WTC11 (cell line): ENCODE results near the gene UGT1A7. TPM values are rescaled to one million over a fixed set of nuclear protein-coding genes. Genes with fewer than 3 reads are reported as not detected.

Experiments
- ATAC-seq: fragments of 200-7000 bp; cut with Tn5 transposase; 2 replicates; pipeline ENCODE4 v1.10.0; 2021; ENCODE audit warnings: mild to moderate bottlenecking, moderate library complexity
- CTCF ChIA-PET: fragments of 300-600 bp; sonication (Branson Sonifier 250); formaldehyde crosslinking; loops from one replicate; lab custom pipeline; 2021; ENCODE audit warnings: antibody characterized with exemption; lab: Charles Lee
- POLR2A ChIA-PET: fragments of 350-600 bp; sonication (Branson Sonifier 250); formaldehyde crosslinking; loops from one replicate; lab custom pipeline; 2021; ENCODE audit warnings: antibody characterized with exemption; lab: Charles Lee
- DNase-seq: peaks from one replicate; pipeline ENCODE4 v3.0.0; 2021; ENCODE audit warnings: low spot score
- H3K27ac Mint-ChIP-seq: 2 replicates; pipeline ENCODE4 v1.8.0; 2021; ENCODE audit warnings: mixed read lengths
- H3K27me3 Mint-ChIP-seq: 2 replicates; pipeline ENCODE4 v1.8.0; 2021; ENCODE audit warnings: low read depth, mild to moderate bottlenecking, moderate library complexity, mixed read lengths
- H3K36me3 Mint-ChIP-seq: 2 replicates; pipeline ENCODE4 v1.8.0; 2021; ENCODE audit warnings: mixed read lengths
- H3K4me1 Mint-ChIP-seq: 2 replicates; pipeline ENCODE4 v1.8.0; 2022; ENCODE audit warnings: mixed read lengths
- H3K4me3 Mint-ChIP-seq: 2 replicates; pipeline ENCODE4 v1.8.0; 2021; ENCODE audit warnings: mild to moderate bottlenecking, moderate library complexity, mixed read lengths
- H3K9me3 Mint-ChIP-seq: 2 replicates; pipeline ENCODE4 v1.8.0; 2021; ENCODE audit warnings: mixed read lengths
- ATF2 ChIP-seq: sonication (generic); formaldehyde crosslinking; IDR thresholded peaks from 2 replicates; pipeline ENCODE4 v1.8.1; 2022; ENCODE audit warnings: low read depth, missing genetic modification reagents, borderline replicate concordance
- CDX4 ChIP-seq: fragments of 250-450 bp; sonication (Bioruptor Pico); IDR thresholded peaks from 2 replicates; pipeline ENCODE4 v1.9.0; 2021; ENCODE audit warnings: moderate library complexity, mild to moderate bottlenecking, inconsistent platforms, borderline replicate concordance
- CREM ChIP-seq: sonication (generic); formaldehyde crosslinking; IDR thresholded peaks from 2 replicates; pipeline ENCODE4 v1.8.1; 2022; ENCODE audit warnings: mild to moderate bottlenecking, missing genetic modification reagents, moderate library complexity
- E2F5 ChIP-seq: sonication (generic); formaldehyde crosslinking; IDR thresholded peaks from 2 replicates; pipeline ENCODE4 v1.8.1; 2022; ENCODE audit warnings: mild to moderate bottlenecking, moderate library complexity, missing genetic modification reagents
- ELF4 ChIP-seq: sonication (generic); formaldehyde crosslinking; IDR thresholded peaks from 2 replicates; pipeline ENCODE4 v1.8.1; 2022; ENCODE audit warnings: low read depth, mild to moderate bottlenecking, moderate library complexity, missing genetic modification reagents
- ESRRA ChIP-seq: sonication (generic); formaldehyde crosslinking; IDR thresholded peaks from 2 replicates; pipeline ENCODE4 v1.8.1; 2022; ENCODE audit warnings: mild to moderate bottlenecking, missing genetic modification reagents, borderline replicate concordance
- GRHL2 ChIP-seq: fragments of 250-450 bp; sonication (Bioruptor Pico); IDR thresholded peaks from 2 replicates; pipeline ENCODE4 v1.8.0; 2022; ENCODE audit warnings: mild to moderate bottlenecking, moderate library complexity; ENCODE audit not compliant: insufficient replicate concordance, severe bottlenecking
- IRF2 ChIP-seq: sonication (generic); formaldehyde crosslinking; IDR thresholded peaks from 2 replicates; pipeline ENCODE4 v1.8.0; 2022; ENCODE audit warnings: low read depth, missing genetic modification reagents, borderline replicate concordance
- JAZF1 ChIP-seq: fragments of 250-450 bp; sonication (Bioruptor Pico); IDR thresholded peaks from 2 replicates; pipeline ENCODE4 v1.9.0; 2021; ENCODE audit warnings: moderate library complexity, mild to moderate bottlenecking, inconsistent platforms
- NR3C1 ChIP-seq: sonication (generic); formaldehyde crosslinking; conservative IDR thresholded peaks from 2 replicates; pipeline ENCODE4 v1.8.1; 2023; ENCODE audit warnings: low read depth, mild to moderate bottlenecking, missing genetic modification reagents
- PRRX2 ChIP-seq: fragments of 250-450 bp; sonication (Bioruptor Pico); IDR thresholded peaks from 2 replicates; pipeline ENCODE4 v1.8.0; 2021; ENCODE audit warnings: mild to moderate bottlenecking
- SMAD3 ChIP-seq: sonication (generic); formaldehyde crosslinking; IDR thresholded peaks from 2 replicates; pipeline ENCODE4 v1.8.0; 2022; ENCODE audit warnings: missing genetic modification reagents, mild to moderate bottlenecking, borderline replicate concordance
- SMAD4 ChIP-seq: sonication (generic); formaldehyde crosslinking; IDR thresholded peaks from 2 replicates; pipeline ENCODE4 v1.8.0; 2022; ENCODE audit warnings: mild to moderate bottlenecking, missing genetic modification reagents
- SOX15 ChIP-seq: fragments of 250-450 bp; sonication (Bioruptor Pico); IDR thresholded peaks from 2 replicates; pipeline ENCODE4 v1.9.0; 2021; ENCODE audit warnings: mild to moderate bottlenecking
- SP1 ChIP-seq: sonication (generic); formaldehyde crosslinking; conservative IDR thresholded peaks from 2 replicates; pipeline ENCODE4 v1.8.1; 2022; ENCODE audit warnings: missing genetic modification reagents
- ZNF317 ChIP-seq: sonication (generic); formaldehyde crosslinking; IDR thresholded peaks from 2 replicates; pipeline ENCODE4 v1.8.1; 2023; ENCODE audit warnings: low read depth, mild to moderate bottlenecking, moderate library complexity, missing genetic modification reagents, borderline replicate concordance
- ZNF396 ChIP-seq: fragments of 250-450 bp; sonication (Bioruptor Pico); IDR thresholded peaks from 2 replicates; pipeline ENCODE4 v1.8.0; 2021; ENCODE audit warnings: mild to moderate bottlenecking, moderate library complexity, borderline replicate concordance
- ZNF425 ChIP-seq: fragments of 250-450 bp; sonication (Bioruptor Pico); conservative IDR thresholded peaks from 2 replicates; pipeline ENCODE4 v1.9.0; 2021; ENCODE audit warnings: mild to moderate bottlenecking
- total RNA-seq: library from RNA; stranded (reverse); gene quantifications from 3 replicates; pipeline ENCODE4 v1.2.3, GENCODE V29; 2021
- TF ChIP-seq, protein P1 (sequence below): sonication (generic); formaldehyde crosslinking; IDR thresholded peaks from 2 replicates; pipeline ENCODE4 v1.8.1; 2023; ENCODE audit warnings: mild to moderate bottlenecking, missing genetic modification reagents
- TF ChIP-seq, protein P2 (sequence below): sonication (generic); formaldehyde crosslinking; IDR thresholded peaks from 2 replicates; pipeline ENCODE4 v1.8.1; 2023; ENCODE audit warnings: mild to moderate bottlenecking, missing genetic modification reagents

UGT1A7 gene
- total RNA-seq, 1 experiment from 2014 or later, result not detected

- ChIA-PET POLR2A (no interaction called here), CTCF (no interaction called here)
- Mint-ChIP-seq H3K27ac (no peak overlapping the region), H3K4me1 (no peaks in the 10 kb centered on the region), H3K36me3 (no peaks in the 10 kb centered on the region), H3K9me3 (peaks cover 13% of the 10 kb centered on the region), H3K27me3 (no peaks in the 10 kb centered on the region; the same call in 1 of the 2 replicates), H3K4me3 (no peak overlapping the region)
- no peak for TF ChIP-seq E2F5
- TF ChIP-seq ZNF396 (CRISPR knock-in tag), result no peak
- no peak for TF ChIP-seq ZNF425 (CRISPR knock-in tag)
- no peak for TF ChIP-seq ELF4 (CRISPR knock-in tag)
- no peak for TF ChIP-seq SP1 (CRISPR knock-in tag)
- no peak for TF ChIP-seq ATF2 (CRISPR knock-in tag)
- TF ChIP-seq, protein P1, sequence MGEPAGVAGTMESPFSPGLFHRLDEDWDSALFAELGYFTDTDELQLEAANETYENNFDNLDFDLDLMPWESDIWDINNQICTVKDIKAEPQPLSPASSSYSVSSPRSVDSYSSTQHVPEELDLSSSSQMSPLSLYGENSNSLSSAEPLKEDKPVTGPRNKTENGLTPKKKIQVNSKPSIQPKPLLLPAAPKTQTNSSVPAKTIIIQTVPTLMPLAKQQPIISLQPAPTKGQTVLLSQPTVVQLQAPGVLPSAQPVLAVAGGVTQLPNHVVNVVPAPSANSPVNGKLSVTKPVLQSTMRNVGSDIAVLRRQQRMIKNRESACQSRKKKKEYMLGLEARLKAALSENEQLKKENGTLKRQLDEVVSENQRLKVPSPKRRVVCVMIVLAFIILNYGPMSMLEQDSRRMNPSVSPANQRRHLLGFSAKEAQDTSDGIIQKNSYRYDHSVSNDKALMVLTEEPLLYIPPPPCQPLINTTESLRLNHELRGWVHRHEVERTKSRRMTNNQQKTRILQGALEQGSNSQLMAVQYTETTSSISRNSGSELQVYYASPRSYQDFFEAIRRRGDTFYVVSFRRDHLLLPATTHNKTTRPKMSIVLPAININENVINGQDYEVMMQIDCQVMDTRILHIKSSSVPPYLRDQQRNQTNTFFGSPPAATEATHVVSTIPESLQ, result no peak
- no peak for TF ChIP-seq SMAD3
- no peak for TF ChIP-seq ZNF317 (CRISPR knock-in tag)
- TF ChIP-seq CDX4, result no peak
- TF ChIP-seq IRF2 (CRISPR knock-in tag), result no peak
- TF ChIP-seq PRRX2 (CRISPR knock-in tag), result no peak
- no peak for TF ChIP-seq NR3C1 (CRISPR knock-in tag)
- TF ChIP-seq SOX15, result no peak
- TF ChIP-seq GRHL2 (CRISPR knock-in tag), result no peak
- TF ChIP-seq JAZF1 (CRISPR knock-in tag), result no peak
- TF ChIP-seq ESRRA (CRISPR knock-in tag), result no peak
- TF ChIP-seq CREM (CRISPR knock-in tag), result no peak
- no peak for DNase-seq
- ATAC-seq, result no peak
Observed at GRCh38 chr2:233799716-233800115, 118.0 kb downstream of the UGT1A7 start.

DNA sequence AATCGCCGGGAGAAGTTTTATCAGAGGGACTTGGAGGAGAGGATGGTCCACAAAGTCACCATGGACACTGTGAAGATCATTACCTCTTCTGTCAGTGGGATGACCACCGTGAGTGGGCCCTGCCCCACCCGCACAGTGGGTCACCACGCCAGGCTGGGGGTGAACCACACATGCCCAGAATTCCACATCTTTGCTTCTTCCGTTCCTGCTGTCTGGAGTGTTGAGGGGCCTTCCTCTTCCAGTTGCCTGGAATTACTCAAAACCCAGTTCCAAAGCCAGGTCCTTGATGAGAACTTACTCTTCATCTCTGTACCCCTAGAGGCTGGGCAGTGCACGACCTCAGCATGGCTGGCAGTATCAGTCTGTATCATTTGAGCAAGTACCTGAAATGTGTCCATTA, 118.5 kb downstream of the UGT1A7 start:
- DNase-seq, result no peak
- Mint-ChIP-seq H3K4me1 (no peaks in the 10 kb centered on the region), H3K36me3 (no peaks in the 10 kb centered on the region), H3K27me3 (no peaks in the 10 kb centered on the region; the same call in 1 of the 2 replicates), H3K9me3 (peaks cover 13% of the 10 kb centered on the region), H3K27ac (no peak overlapping the region), H3K4me3 (no peak overlapping the region)
- POLR2A ChIA-PET, result no interaction called here
- no peak for ATAC-seq
- CTCF ChIA-PET, result no interaction called here
- no peak for TF ChIP-seq ZNF425 (CRISPR knock-in tag)
- no peak for TF ChIP-seq SMAD4 (CRISPR knock-in tag)
- no peak for TF ChIP-seq ESRRA (CRISPR knock-in tag)
- TF ChIP-seq, protein P2, sequence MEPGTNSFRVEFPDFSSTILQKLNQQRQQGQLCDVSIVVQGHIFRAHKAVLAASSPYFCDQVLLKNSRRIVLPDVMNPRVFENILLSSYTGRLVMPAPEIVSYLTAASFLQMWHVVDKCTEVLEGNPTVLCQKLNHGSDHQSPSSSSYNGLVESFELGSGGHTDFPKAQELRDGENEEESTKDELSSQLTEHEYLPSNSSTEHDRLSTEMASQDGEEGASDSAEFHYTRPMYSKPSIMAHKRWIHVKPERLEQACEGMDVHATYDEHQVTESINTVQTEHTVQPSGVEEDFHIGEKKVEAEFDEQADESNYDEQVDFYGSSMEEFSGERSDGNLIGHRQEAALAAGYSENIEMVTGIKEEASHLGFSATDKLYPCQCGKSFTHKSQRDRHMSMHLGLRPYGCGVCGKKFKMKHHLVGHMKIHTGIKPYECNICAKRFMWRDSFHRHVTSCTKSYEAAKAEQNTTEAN (CRISPR knock-in tag), result no peak
- no peak for TF ChIP-seq CDX4
